ENCODE results near the gene ADAMTS17.

The ADAMTS17 gene

GRCh38 chr15:100341750-100342560 lies at the start of gene ADAMTS17:
ADAMTS17 (minus strand) TSS chr15:100341975; CDS start chr15:100341899, 76 bp downstream.
- H3K4me3 ChIP-seq (ENCODE audit: low read depth, low read length) = no peak within 1 kb of the TSS
- TF ChIP-seq, protein P1, sequence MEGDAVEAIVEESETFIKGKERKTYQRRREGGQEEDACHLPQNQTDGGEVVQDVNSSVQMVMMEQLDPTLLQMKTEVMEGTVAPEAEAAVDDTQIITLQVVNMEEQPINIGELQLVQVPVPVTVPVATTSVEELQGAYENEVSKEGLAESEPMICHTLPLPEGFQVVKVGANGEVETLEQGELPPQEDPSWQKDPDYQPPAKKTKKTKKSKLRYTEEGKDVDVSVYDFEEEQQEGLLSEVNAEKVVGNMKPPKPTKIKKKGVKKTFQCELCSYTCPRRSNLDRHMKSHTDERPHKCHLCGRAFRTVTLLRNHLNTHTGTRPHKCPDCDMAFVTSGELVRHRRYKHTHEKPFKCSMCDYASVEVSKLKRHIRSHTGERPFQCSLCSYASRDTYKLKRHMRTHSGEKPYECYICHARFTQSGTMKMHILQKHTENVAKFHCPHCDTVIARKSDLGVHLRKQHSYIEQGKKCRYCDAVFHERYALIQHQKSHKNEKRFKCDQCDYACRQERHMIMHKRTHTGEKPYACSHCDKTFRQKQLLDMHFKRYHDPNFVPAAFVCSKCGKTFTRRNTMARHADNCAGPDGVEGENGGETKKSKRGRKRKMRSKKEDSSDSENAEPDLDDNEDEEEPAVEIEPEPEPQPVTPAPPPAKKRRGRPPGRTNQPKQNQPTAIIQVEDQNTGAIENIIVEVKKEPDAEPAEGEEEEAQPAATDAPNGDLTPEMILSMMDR (IDR thresholded peaks at IDR 0.05; ENCODE audit: borderline replicate concordance, insufficient read depth, low read depth, low read length) = peak; percentile 75

GRCh38 chr15:100385300-100386050 lies 43.7 kb upstream of the ADAMTS17 start:
- H3K4me3 ChIP-seq (ENCODE audit: low read depth, low read length) = no peak overlapping the region
- TF ChIP-seq, protein P1 (IDR thresholded peaks at IDR 0.05; ENCODE audit: borderline replicate concordance, insufficient read depth, low read depth, low read length) = no peak

GRCh38 chr15:100384108-100384410 lies 42.3 kb upstream of the ADAMTS17 start:
- no peak overlapping the region for H3K4me3 ChIP-seq (ENCODE audit: low read depth, low read length)
- TF ChIP-seq, protein P1 (IDR thresholded peaks at IDR 0.05; ENCODE audit: borderline replicate concordance, insufficient read depth, low read depth, low read length) = no peak

GRCh38 chr15:100383302-100384107 lies 41.7 kb upstream of the ADAMTS17 start:
- no peak overlapping the region for H3K4me3 ChIP-seq (ENCODE audit: low read depth, low read length)
- TF ChIP-seq, protein P1 (IDR thresholded peaks at IDR 0.05; ENCODE audit: borderline replicate concordance, insufficient read depth, low read depth, low read length) = 0 out of 2 replicates have a peak, but pooled peaks have one; percentile 10

- TF ChIP-seq, protein P1 (IDR thresholded peaks at IDR 0.05; ENCODE audit: borderline replicate concordance, insufficient read depth, low read depth, low read length) = no peak
- no peak overlapping the region for H3K4me3 ChIP-seq (ENCODE audit: low read depth, low read length)
These were observed 32.2 kb upstream of the ADAMTS17 start for GRCh38 chr15:100373942-100374341.

- no peak overlapping the region for H3K4me3 ChIP-seq (ENCODE audit: low read depth, low read length)
- TF ChIP-seq, protein P1 (IDR thresholded peaks at IDR 0.05; ENCODE audit: borderline replicate concordance, insufficient read depth, low read depth, low read length) = no peak
These were observed 31.5 kb upstream of the ADAMTS17 start for GRCh38 chr15:100373120-100373896.

Measured in GM12875 (cell line).